Lung (tissue), 12 donors: ENCODE results near the gene TRIM45. TPM values are rescaled to one million over a fixed set of nuclear protein-coding genes. Genes with fewer than 3 reads are reported as not detected.
A peak's percentile ranks its signal among the peaks of the same experiment; 100 is the strongest.

Experiments used
- ATAC-seq: fragments of 200-7000 bp; cut with Tn5 transposase; one replicate; pipeline ENCODE4 v1.9.1; 2020; ENCODE audit warnings: moderate number of reproducible peaks; ENCODE audit not compliant: insufficient read depth, low FRiP score
- DNase-seq, 3 donors: peaks; one replicate each; pipeline ENCODE4 v3.0.0-alpha.2; 2013 to 2017
- H3K27ac ChIP-seq, 2 donors: one replicate each; pipeline ENCODE4 v1.5.1; 2013; ENCODE audit warnings: mild to moderate bottlenecking in 2 of 2, moderate library complexity in 2 of 2, control low read depth in 1 of 2, inconsistent platforms in 1 of 2, low read depth in 1 of 2, low read length in 1 of 2
- H3K27me3 ChIP-seq, 3 donors: one replicate each; pipeline ENCODE4 v1.5.1; 2013; ENCODE audit warnings: low read length in 2 of 3; ENCODE audit not compliant: control insufficient read depth in 3 of 3, insufficient read depth in 3 of 3
- H3K36me3 ChIP-seq, 4 donors: one replicate each; pipeline ENCODE4 v1.5.1; 2013; ENCODE audit warnings: low read length in 4 of 4, mild to moderate bottlenecking in 1 of 4, moderate library complexity in 1 of 4; ENCODE audit not compliant: control insufficient read depth in 4 of 4, insufficient read depth in 4 of 4
- H3K4me1 ChIP-seq, 5 donors: one replicate each; pipeline ENCODE4 v1.5.1; 2013; ENCODE audit warnings: low read length in 5 of 5, mild to moderate bottlenecking in 2 of 5, moderate library complexity in 1 of 5; ENCODE audit not compliant: control insufficient read depth in 5 of 5, insufficient read depth in 5 of 5
- H3K4me3 ChIP-seq: one replicate; pipeline ENCODE4 v1.5.1; 2013; ENCODE audit warnings: mild to moderate bottlenecking, control low read depth, moderate library complexity
- H3K9ac ChIP-seq, 2 donors: one replicate each; pipeline ENCODE4 v1.5.1; 2013; ENCODE audit warnings: low read length in 2 of 2, control low read depth in 1 of 2; ENCODE audit not compliant: insufficient read depth in 1 of 2
- H3K9me3 ChIP-seq, 4 donors: one replicate each; pipeline ENCODE4 v1.5.1; 2013; ENCODE audit warnings: low read length in 3 of 4, mild to moderate bottlenecking in 1 of 4, moderate library complexity in 1 of 4; ENCODE audit not compliant: control insufficient read depth in 4 of 4, insufficient read depth in 3 of 4
- CTCF ChIP-seq: IDR thresholded peaks from 2 replicates; pipeline ENCODE4 v1.5.1; 2012; ENCODE audit warnings: mild to moderate bottlenecking; ENCODE audit errors: control extremely low read depth, extremely low read depth
- WGBS, 2 donors: extraction: QIAGEN DNeasy Blood & Tissue Kit; methylation state at CpG; one replicate each; pipeline ENCODE4 v1.1.7; 2013; 5-methylcytosine and 5-hydroxymethylcytosine counted together
- polyA plus RNA-seq, 2 donors: library from polyadenylated mRNA; stranded (reverse); fragments of 200-250 nt; gene quantifications; one replicate each; pipeline ENCODE4 v1.2.1, GENCODE V29; 2013
- total RNA-seq, 2 donors: library from RNA; depleted of rRNA in 1 of 2; stranded (reverse); fragments of >200 nt in 1 of 2; gene quantifications; one replicate each; pipeline ENCODE4 v1.2.1, GENCODE V29; 2014 to 2021
- donor health status: control.
- donor health status: control.
- donor health status: Bipolar disorder and iron deficiency.
- donor health status: healthy.
- donor health status: DM: yes; HTN: yes; CAD: no.

The TRIM45 gene
- total and polyA plus RNA-seq, 4 donors = 0.41 to 6.0 (median 3.0) TPM

- Histone ChIP-seq H3K9ac (no peak overlapping the region), H3K9me3 (no peaks in the 10 kb centered on the region), H3K36me3 (peaks cover under 1 to 11% (median 4%) of the 10 kb centered on the region in 4 donors), H3K27ac (peak overlapping the region in 1 of 2 donors; percentile 12), H3K4me3 (no peak overlapping the region), H3K27me3 (no peaks in the 10 kb centered on the region), H3K4me1 (peaks cover 0 to 12% (median 2%) of the 10 kb centered on the region in 5 donors)
- no peak for DNase-seq
- 83 to 86% methylated on average over 5 of the region's 5 CpGs for WGBS, 2 donors
- TF ChIP-seq CTCF = no peak
- no peak for ATAC-seq
Measured at GRCh38 chr1:117092594-117092993, 29.0 kb downstream of the TRIM45 start.

GRCh38 chr1:117089996-117090395 is 31.6 kb downstream of the TRIM45 start:
- Histone ChIP-seq H3K36me3 (peaks cover 0 to 8% (median 2%) of the 10 kb centered on the region in 4 donors), H3K27me3 (no peaks in the 10 kb centered on the region), H3K4me1 (peaks cover 0 to 12% (median 2%) of the 10 kb centered on the region in 5 donors), H3K27ac (no peak overlapping the region), H3K9me3 (no peaks in the 10 kb centered on the region), H3K9ac (no peak overlapping the region), H3K4me3 (no peak overlapping the region)
- 94 to 95% methylated on average over 2 of the region's 2 CpGs for WGBS, 2 donors
- no peak for TF ChIP-seq CTCF
- no peak for DNase-seq
- no peak for ATAC-seq

GRCh38 chr1:117087686-117088085 is 33.9 kb downstream of the TRIM45 start:
- no peak for DNase-seq
- Histone ChIP-seq H3K4me1 (peaks cover 0 to 3% (median 0%) of the 10 kb centered on the region in 5 donors), H3K27me3 (no peaks in the 10 kb centered on the region), H3K27ac (no peak overlapping the region), H3K4me3 (no peak overlapping the region), H3K9ac (no peak overlapping the region), H3K36me3 (peaks cover 0 to 6% (median 1%) of the 10 kb centered on the region in 4 donors), H3K9me3 (no peaks in the 10 kb centered on the region)
- no peak for ATAC-seq
- TF ChIP-seq CTCF = no peak
- 86 to 88% methylated on average over 6 of the region's 6 CpGs for WGBS, 2 donors

GRCh38 chr1:117084231-117084630 is 37.3 kb downstream of the TRIM45 start:
- DNase-seq (no peak), ATAC-seq (no peak)
- Histone ChIP-seq H3K9me3 (no peaks in the 10 kb centered on the region), H3K9ac (no peak overlapping the region), H3K4me3 (no peak overlapping the region), H3K27me3 (no peaks in the 10 kb centered on the region), H3K36me3 (peaks cover 2 to 7% (median 4%) of the 10 kb centered on the region in 4 donors), H3K4me1 (no peaks in the 10 kb centered on the region), H3K27ac (no peak overlapping the region)
- no peak for TF ChIP-seq CTCF
- 79 to 82% methylated on average over 6 of the region's 6 CpGs for WGBS, 2 donors
